Measurements from ENCODE around the gene ZSWIM8. TPM values are rescaled to one million over a fixed set of nuclear protein-coding genes. Genes with fewer than 3 reads are reported as not detected.

The ZSWIM8 gene
- total and polyA plus RNA-seq, 2 of the 8 experiments (the other 6 are each of a cell fraction or from before 2014, with no cell fraction given): 44.7 to 99.7 TPM

GRCh38 chr10:73803680-73804286, 18.4 kb downstream of the ZSWIM8 start (continued):
- no peak for TF ChIP-seq CHD7 (IDR thresholded peaks at IDR 0.05; ENCODE audit: insufficient replicate concordance, low read length)
- TF ChIP-seq SIN3A (conservative IDR thresholded peaks at IDR 0.05 in 1 of 2, IDR thresholded peaks at IDR 0.05 in 1 of 2; ENCODE audit: low read depth in 1 of 2, low read length in 2 of 2): no peak
